ENCODE measurements around the gene TPSG1. TPM values are rescaled to one million over a fixed set of nuclear protein-coding genes. Genes with fewer than 3 reads are reported as not detected.
A peak's percentile ranks its signal among the peaks of the same experiment; 100 is the strongest.
"Not testable (repeated sequence)": the region's sequence is repeated elsewhere in the genome, so short reads cannot be mapped to it uniquely, and the experiment has no call there.

TPSG1 gene
- total and polyA plus RNA-seq, 2 of the 13 experiments (the other 11 are each of a cell fraction or from before 2014, with no cell fraction given) = not detected

- TF ChIP-seq, protein P1, sequence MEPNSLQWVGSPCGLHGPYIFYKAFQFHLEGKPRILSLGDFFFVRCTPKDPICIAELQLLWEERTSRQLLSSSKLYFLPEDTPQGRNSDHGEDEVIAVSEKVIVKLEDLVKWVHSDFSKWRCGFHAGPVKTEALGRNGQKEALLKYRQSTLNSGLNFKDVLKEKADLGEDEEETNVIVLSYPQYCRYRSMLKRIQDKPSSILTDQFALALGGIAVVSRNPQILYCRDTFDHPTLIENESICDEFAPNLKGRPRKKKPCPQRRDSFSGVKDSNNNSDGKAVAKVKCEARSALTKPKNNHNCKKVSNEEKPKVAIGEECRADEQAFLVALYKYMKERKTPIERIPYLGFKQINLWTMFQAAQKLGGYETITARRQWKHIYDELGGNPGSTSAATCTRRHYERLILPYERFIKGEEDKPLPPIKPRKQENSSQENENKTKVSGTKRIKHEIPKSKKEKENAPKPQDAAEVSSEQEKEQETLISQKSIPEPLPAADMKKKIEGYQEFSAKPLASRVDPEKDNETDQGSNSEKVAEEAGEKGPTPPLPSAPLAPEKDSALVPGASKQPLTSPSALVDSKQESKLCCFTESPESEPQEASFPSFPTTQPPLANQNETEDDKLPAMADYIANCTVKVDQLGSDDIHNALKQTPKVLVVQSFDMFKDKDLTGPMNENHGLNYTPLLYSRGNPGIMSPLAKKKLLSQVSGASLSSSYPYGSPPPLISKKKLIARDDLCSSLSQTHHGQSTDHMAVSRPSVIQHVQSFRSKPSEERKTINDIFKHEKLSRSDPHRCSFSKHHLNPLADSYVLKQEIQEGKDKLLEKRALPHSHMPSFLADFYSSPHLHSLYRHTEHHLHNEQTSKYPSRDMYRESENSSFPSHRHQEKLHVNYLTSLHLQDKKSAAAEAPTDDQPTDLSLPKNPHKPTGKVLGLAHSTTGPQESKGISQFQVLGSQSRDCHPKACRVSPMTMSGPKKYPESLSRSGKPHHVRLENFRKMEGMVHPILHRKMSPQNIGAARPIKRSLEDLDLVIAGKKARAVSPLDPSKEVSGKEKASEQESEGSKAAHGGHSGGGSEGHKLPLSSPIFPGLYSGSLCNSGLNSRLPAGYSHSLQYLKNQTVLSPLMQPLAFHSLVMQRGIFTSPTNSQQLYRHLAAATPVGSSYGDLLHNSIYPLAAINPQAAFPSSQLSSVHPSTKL (CRISPR knock-in tag; IDR thresholded peaks at IDR 0.05) = 0 out of 2 replicates have a peak, but pooled peaks have one; percentile 18
- TF ChIP-seq LCORL (IDR thresholded peaks at IDR 0.05) = peak; percentile 98
- TF ChIP-seq LCORL (CRISPR knock-in tag; IDR thresholded peaks at IDR 0.05); EP300 (CRISPR knock-in tag; IDR thresholded peaks at IDR 0.05; ENCODE audit: borderline replicate concordance): not testable (repeated sequence)
- TF ChIP-seq, protein P2, sequence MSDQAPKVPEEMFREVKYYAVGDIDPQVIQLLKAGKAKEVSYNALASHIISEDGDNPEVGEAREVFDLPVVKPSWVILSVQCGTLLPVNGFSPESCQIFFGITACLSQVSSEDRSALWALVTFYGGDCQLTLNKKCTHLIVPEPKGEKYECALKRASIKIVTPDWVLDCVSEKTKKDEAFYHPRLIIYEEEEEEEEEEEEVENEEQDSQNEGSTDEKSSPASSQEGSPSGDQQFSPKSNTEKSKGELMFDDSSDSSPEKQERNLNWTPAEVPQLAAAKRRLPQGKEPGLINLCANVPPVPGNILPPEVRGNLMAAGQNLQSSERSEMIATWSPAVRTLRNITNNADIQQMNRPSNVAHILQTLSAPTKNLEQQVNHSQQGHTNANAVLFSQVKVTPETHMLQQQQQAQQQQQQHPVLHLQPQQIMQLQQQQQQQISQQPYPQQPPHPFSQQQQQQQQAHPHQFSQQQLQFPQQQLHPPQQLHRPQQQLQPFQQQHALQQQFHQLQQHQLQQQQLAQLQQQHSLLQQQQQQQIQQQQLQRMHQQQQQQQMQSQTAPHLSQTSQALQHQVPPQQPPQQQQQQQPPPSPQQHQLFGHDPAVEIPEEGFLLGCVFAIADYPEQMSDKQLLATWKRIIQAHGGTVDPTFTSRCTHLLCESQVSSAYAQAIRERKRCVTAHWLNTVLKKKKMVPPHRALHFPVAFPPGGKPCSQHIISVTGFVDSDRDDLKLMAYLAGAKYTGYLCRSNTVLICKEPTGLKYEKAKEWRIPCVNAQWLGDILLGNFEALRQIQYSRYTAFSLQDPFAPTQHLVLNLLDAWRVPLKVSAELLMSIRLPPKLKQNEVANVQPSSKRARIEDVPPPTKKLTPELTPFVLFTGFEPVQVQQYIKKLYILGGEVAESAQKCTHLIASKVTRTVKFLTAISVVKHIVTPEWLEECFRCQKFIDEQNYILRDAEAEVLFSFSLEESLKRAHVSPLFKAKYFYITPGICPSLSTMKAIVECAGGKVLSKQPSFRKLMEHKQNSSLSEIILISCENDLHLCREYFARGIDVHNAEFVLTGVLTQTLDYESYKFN (CRISPR knock-in tag; conservative IDR thresholded peaks at IDR 0.05) = peak; percentile 72
- peak; percentile 86 for TF ChIP-seq HNRNPL (IDR thresholded peaks at IDR 0.05; ENCODE audit: low read depth, low read length)
- 0 out of 2 replicates have a peak, but pooled peaks have one; percentile 44 for TF ChIP-seq GABPB1 (CRISPR knock-in tag; IDR thresholded peaks at IDR 0.05)
- TF ChIP-seq RXRA (CRISPR knock-in tag; IDR thresholded peaks at IDR 0.05) = peak; percentile 12; the same call in 1 of the 2 replicates
- TF ChIP-seq EP300 (IDR thresholded peaks at IDR 0.05; ENCODE audit: low read depth in 2 of 2, low read length in 2 of 2) = peak in 1 of 2 experiments; percentile 49; a peak in 1 of 4 replicates
- peak; percentile 51; the same call in 1 of the 2 replicates for TF ChIP-seq ZBTB7A (CRISPR knock-in tag; IDR thresholded peaks at IDR 0.05)
- 0 out of 2 replicates have a peak, but pooled peaks have one; percentile 20 for TF ChIP-seq ZFY (CRISPR knock-in tag; IDR thresholded peaks at IDR 0.05)
- peak; percentile 19 for TF ChIP-seq TEAD3 (CRISPR knock-in tag; optimal IDR thresholded peaks at IDR 0.05; ENCODE audit: borderline replicate concordance)
- TF ChIP-seq, protein P3, sequence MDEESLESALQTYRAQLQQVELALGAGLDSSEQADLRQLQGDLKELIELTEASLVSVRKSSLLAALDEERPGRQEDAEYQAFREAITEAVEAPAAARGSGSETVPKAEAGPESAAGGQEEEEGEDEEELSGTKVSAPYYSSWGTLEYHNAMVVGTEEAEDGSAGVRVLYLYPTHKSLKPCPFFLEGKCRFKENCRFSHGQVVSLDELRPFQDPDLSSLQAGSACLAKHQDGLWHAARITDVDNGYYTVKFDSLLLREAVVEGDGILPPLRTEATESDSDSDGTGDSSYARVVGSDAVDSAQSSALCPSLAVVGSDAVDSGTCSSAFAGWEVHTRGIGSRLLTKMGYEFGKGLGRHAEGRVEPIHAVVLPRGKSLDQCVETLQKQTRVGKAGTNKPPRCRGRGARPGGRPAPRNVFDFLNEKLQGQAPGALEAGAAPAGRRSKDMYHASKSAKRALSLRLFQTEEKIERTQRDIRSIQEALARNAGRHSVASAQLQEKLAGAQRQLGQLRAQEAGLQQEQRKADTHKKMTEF (CRISPR knock-in tag; IDR thresholded peaks at IDR 0.05) = peak; percentile 30; the same call in 1 of the 2 replicates
- TF ChIP-seq, protein P4, sequence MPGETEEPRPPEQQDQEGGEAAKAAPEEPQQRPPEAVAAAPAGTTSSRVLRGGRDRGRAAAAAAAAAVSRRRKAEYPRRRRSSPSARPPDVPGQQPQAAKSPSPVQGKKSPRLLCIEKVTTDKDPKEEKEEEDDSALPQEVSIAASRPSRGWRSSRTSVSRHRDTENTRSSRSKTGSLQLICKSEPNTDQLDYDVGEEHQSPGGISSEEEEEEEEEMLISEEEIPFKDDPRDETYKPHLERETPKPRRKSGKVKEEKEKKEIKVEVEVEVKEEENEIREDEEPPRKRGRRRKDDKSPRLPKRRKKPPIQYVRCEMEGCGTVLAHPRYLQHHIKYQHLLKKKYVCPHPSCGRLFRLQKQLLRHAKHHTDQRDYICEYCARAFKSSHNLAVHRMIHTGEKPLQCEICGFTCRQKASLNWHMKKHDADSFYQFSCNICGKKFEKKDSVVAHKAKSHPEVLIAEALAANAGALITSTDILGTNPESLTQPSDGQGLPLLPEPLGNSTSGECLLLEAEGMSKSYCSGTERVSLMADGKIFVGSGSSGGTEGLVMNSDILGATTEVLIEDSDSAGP (CRISPR knock-in tag; IDR thresholded peaks at IDR 0.05; ENCODE audit: borderline replicate concordance) = peak; percentile 49; the same call in 1 of the 2 replicates
- peak; percentile 52; the same call in 1 of the 2 replicates for TF ChIP-seq SALL1 (CRISPR knock-in tag; IDR thresholded peaks at IDR 0.05)
- 0 out of 2 replicates have a peak, but pooled peaks have one; percentile 56 for TF ChIP-seq ZBTB7B (CRISPR knock-in tag; IDR thresholded peaks at IDR 0.05)
- TF ChIP-seq ZSCAN21 (CRISPR knock-in tag; IDR thresholded peaks at IDR 0.05; ENCODE audit: borderline replicate concordance) = 0 out of 2 replicates have a peak, but pooled peaks have one; percentile 46
- peak; percentile 31; the same call in 1 of the 2 replicates for TF ChIP-seq ZNF556 (CRISPR knock-in tag; IDR thresholded peaks at IDR 0.05; ENCODE audit: borderline replicate concordance)
Observed at GRCh38 chr16:1271724-1272413, 46.8 kb upstream of the TPSG1 start (continued).

Data from HepG2 (cell line).